NCI-H146 (cell line): Measurements from ENCODE around the gene ELOVL6.
"Not testable (repeated sequence)": the region's sequence is repeated elsewhere in the genome, so short reads cannot be mapped to it uniquely, and the experiment has no call there.

Experiments used
- DNase-seq: peaks from one replicate; lab custom pipeline; 2025; lab: John Stamatoyannopoulos, UW

The ELOVL6 gene

GRCh38 chr4:110124711-110125110, 73.7 kb downstream of the ELOVL6 start:
- no peak for DNase-seq

- no peak for DNase-seq
These were observed 76.2 kb downstream of the ELOVL6 start for GRCh38 chr4:110122201-110122600.

GRCh38 chr4:110120506-110120905, 77.9 kb downstream of the ELOVL6 start:
- DNase-seq: no peak

GRCh38 chr4:110119880-110120279, 78.5 kb downstream of the ELOVL6 start:
- no peak for DNase-seq

GRCh38 chr4:110119337-110119736, 79.1 kb downstream of the ELOVL6 start:
- DNase-seq: no peak

GRCh38 chr4:110112056-110112455, 86.4 kb downstream of the ELOVL6 start:
- DNase-seq: no peak

- no peak for DNase-seq
These were observed 89.0 kb downstream of the ELOVL6 start for GRCh38 chr4:110109455-110109854.

- no peak for DNase-seq
These were observed 89.5 kb downstream of the ELOVL6 start for GRCh38 chr4:110108960-110109359.

GRCh38 chr4:110108422-110108821, 90.0 kb downstream of the ELOVL6 start:
- no peak for DNase-seq

- DNase-seq: no peak
These were observed 90.5 kb downstream of the ELOVL6 start for GRCh38 chr4:110107866-110108265.

GRCh38 chr4:110106931-110107296, 91.5 kb downstream of the ELOVL6 start:
- no peak for DNase-seq

GRCh38 chr4:110104661-110105060, 93.8 kb downstream of the ELOVL6 start:
- DNase-seq: peak; percentile 67

GRCh38 chr4:110099638-110100037, 98.8 kb downstream of the ELOVL6 start:
- no peak for DNase-seq

GRCh38 chr4:110096405-110096804, 102.0 kb downstream of the ELOVL6 start:
- no peak for DNase-seq

- DNase-seq: no peak
These were observed 105.8 kb downstream of the ELOVL6 start for GRCh38 chr4:110092646-110093045.

- no peak for DNase-seq
These were observed 106.8 kb downstream of the ELOVL6 start for GRCh38 chr4:110091434-110092140.

GRCh38 chr4:110088670-110089069, 109.7 kb downstream of the ELOVL6 start:
- DNase-seq: no peak

GRCh38 chr4:110087070-110087708, 111.2 kb downstream of the ELOVL6 start:
- DNase-seq: peak; percentile 11

- no peak for DNase-seq
These were observed 113.3 kb downstream of the ELOVL6 start for GRCh38 chr4:110085131-110085530.

- DNase-seq: no peak
These were observed 114.3 kb downstream of the ELOVL6 start for GRCh38 chr4:110084154-110084553.

- DNase-seq: not testable (repeated sequence)
These were observed 120.3 kb downstream of the ELOVL6 start for GRCh38 chr4:110078148-110078547.

GRCh38 chr4:110076828-110077227, 121.6 kb downstream of the ELOVL6 start:
- not testable (repeated sequence) for DNase-seq

GRCh38 chr4:110075891-110076290, 122.5 kb downstream of the ELOVL6 start:
- no peak for DNase-seq
